Colonic mucosa (tissue), 4 donors: Measurements from ENCODE around the gene PDS5A. TPM values are rescaled to one million over a fixed set of nuclear protein-coding genes. Genes with fewer than 3 reads are reported as not detected.

ENCODE experiments used
- DNase-seq: peaks from one replicate; pipeline ENCODE4 v3.0.0-alpha.2; 2020
- H3K27ac ChIP-seq: fragments of 200-600 bp; one replicate; pipeline ENCODE4 v1.8.0; 2021
- H3K27me3 ChIP-seq: fragments of 200-600 bp; one replicate; pipeline ENCODE4 v1.8.0; 2021
- H3K36me3 ChIP-seq: fragments of 200-600 bp; one replicate; pipeline ENCODE4 v1.8.0; 2021
- H3K4me1 ChIP-seq: fragments of 200-600 bp; one replicate; pipeline ENCODE4 v1.8.0; 2021; ENCODE audit warnings: mild to moderate bottlenecking
- H3K4me3 ChIP-seq: fragments of 200-600 bp; one replicate; pipeline ENCODE4 v1.8.0; 2021
- H3K9ac ChIP-seq, 2 donors: one replicate each; pipeline ENCODE4 v1.7.0; 2013; ENCODE audit warnings: control low read depth in 2 of 2, low read depth in 2 of 2, low read length in 2 of 2
- H3K9me3 ChIP-seq: fragments of 200-600 bp; one replicate; pipeline ENCODE4 v1.8.0; 2021
- CTCF ChIP-seq: fragments of 200-600 bp; IDR thresholded peaks from one replicate; pipeline ENCODE4 v1.8.0; 2022; ENCODE audit warnings: antibody characterized with exemption, mild to moderate bottlenecking
- intact Hi-C: fragments of 100-400 bp; cut with DNase I; formaldehyde crosslinking; loops from one replicate; pipeline ENCODE4 v1.14.1; 2022
- total RNA-seq, 2 donors: library from RNA; stranded (reverse); fragmentation: NEBNext Ultra II Directional in 1 of 2; extraction: Animal tissue kit (Norgen Biotek cat#: 25700) in 1 of 2; gene quantifications; one replicate each; pipeline ENCODE4 v1.2.1, GENCODE V29; 2021
- donor health status: healthy.
- donor health status: DM: no; HTN: no; CAD: no.
- donor health status: DM: no; HTN: no; CAD: no.

Gene PDS5A
- total RNA-seq, 2 donors from 2014 or later: 63.8 to 68.0 TPM

- no peak for TF ChIP-seq CTCF
- H3K27ac ChIP-seq: no peak overlapping the region
- intact Hi-C loops: no loop called here
Measured at GRCh38 chr4:39987485-39987884, 9.8 kb upstream of the PDS5A start.

GRCh38 chr4:39978904-39979303, 1.2 kb upstream of the PDS5A start:
- Histone ChIP-seq H3K4me3 (no peak overlapping the region), H3K4me1 (peaks cover 4% of the 10 kb centered on the region), H3K27me3 (no peaks in the 10 kb centered on the region), H3K9ac (no peak overlapping the region), H3K36me3 (peaks cover 7% of the 10 kb centered on the region), H3K9me3 (no peaks in the 10 kb centered on the region), H3K27ac (no peak overlapping the region)
- intact Hi-C loops: loop anchor here (5.0 kb wide), 1 partner anchor 512 kb away; no protein-coding TSS in a partner anchor
- DNase-seq: no peak
- TF ChIP-seq CTCF: no peak

More at GRCh38 chr4:39987485-39987884, 9.8 kb upstream of the PDS5A start:
- H3K36me3 ChIP-seq: no peaks in the 10 kb centered on the region
- no peak overlapping the region for H3K9ac ChIP-seq
- no peaks in the 10 kb centered on the region for H3K27me3 ChIP-seq
- H3K4me1 ChIP-seq: no peaks in the 10 kb centered on the region
- no peak for DNase-seq
- no peaks in the 10 kb centered on the region for H3K9me3 ChIP-seq
- H3K4me3 ChIP-seq: no peak overlapping the region

- H3K4me3 ChIP-seq: peak overlapping the region; percentile 30
- DNase-seq: no peak
- H3K4me1 ChIP-seq: peaks cover 4% of the 10 kb centered on the region
- peaks cover 7% of the 10 kb centered on the region for H3K36me3 ChIP-seq
- peak overlapping the region; percentile 70 to 76 for H3K9ac ChIP-seq
- intact Hi-C loops: loop anchor here (5.0 kb wide), 1 partner anchor 511 kb away; no protein-coding TSS in a partner anchor
- H3K27me3 ChIP-seq: no peaks in the 10 kb centered on the region
- peak overlapping the region; percentile 92 for H3K27ac ChIP-seq
- TF ChIP-seq CTCF: no peak
- no peaks in the 10 kb centered on the region for H3K9me3 ChIP-seq
Measured at GRCh38 chr4:39978378-39978775, 666 bp upstream of the PDS5A start.

- no peak for TF ChIP-seq CTCF
Measured at GRCh38 chr4:39976945-39977488, 694 bp downstream of the PDS5A start.

GRCh38 chr4:39976141-39976944, 1.4 kb downstream of the PDS5A start:
- peak overlapping the region; percentile 92 for H3K27ac ChIP-seq
- H3K36me3 ChIP-seq: peaks cover 7% of the 10 kb centered on the region
- H3K27me3 ChIP-seq: no peaks in the 10 kb centered on the region
- DNase-seq: peak; percentile 86
- H3K9me3 ChIP-seq: no peaks in the 10 kb centered on the region
- H3K4me1 ChIP-seq: peaks cover 4% of the 10 kb centered on the region
- H3K9ac ChIP-seq: peak overlapping the region; percentile 91 to 96
- intact Hi-C loops: loop anchor here (2.0 to 5.0 kb wide), 2 partner anchors 280 to 509 kb away; no protein-coding TSS in a partner anchor
- H3K4me3 ChIP-seq: peak overlapping the region; percentile 95
- TF ChIP-seq CTCF: peak; percentile 80

More at GRCh38 chr4:39976945-39977488, 694 bp downstream of the PDS5A start:
- peaks cover 7% of the 10 kb centered on the region for H3K36me3 ChIP-seq
- H3K9me3 ChIP-seq: no peaks in the 10 kb centered on the region
- H3K4me3 ChIP-seq: peak overlapping the region; percentile 95
- no peaks in the 10 kb centered on the region for H3K27me3 ChIP-seq
- intact Hi-C loops: loop anchor here (2.0 to 5.0 kb wide), 2 partner anchors 280 to 510 kb away; no protein-coding TSS in a partner anchor
- peak overlapping the region; percentile 92 for H3K27ac ChIP-seq
- H3K9ac ChIP-seq: peak overlapping the region; percentile 91 to 96
- peak; percentile 50 for DNase-seq
- peaks cover 4% of the 10 kb centered on the region for H3K4me1 ChIP-seq
